Stimulated activated naive CD8-positive, alpha-beta T cell treated with anti-CD3 and anti-CD28 coated beads, Interleukin-15, Interleukin-2, amounts not matched to agents 100 ng/mL and 50 ng/mL, for 24 hours (primary cell): ENCODE data around the gene ZNF225.
"Not testable (repeated sequence)": the region's sequence is repeated elsewhere in the genome, so short reads cannot be mapped to it uniquely, and the experiment has no call there.

Experiments
- H3K27ac Mint-ChIP-seq: one replicate; pipeline ENCODE4 v1.8.0; 2021; ENCODE audit warnings: mild to moderate bottlenecking, mixed read lengths
- H3K27me3 Mint-ChIP-seq: one replicate; pipeline ENCODE4 v1.8.0; 2021; ENCODE audit warnings: mixed read lengths
- H3K36me3 Mint-ChIP-seq: one replicate; pipeline ENCODE4 v1.8.0; 2021; ENCODE audit warnings: low read depth, mixed read lengths
- H3K4me1 Mint-ChIP-seq: one replicate; pipeline ENCODE4 v1.8.0; 2021; ENCODE audit warnings: low read depth, mixed read lengths
- H3K4me3 Mint-ChIP-seq: one replicate; pipeline ENCODE4 v1.8.0; 2021; ENCODE audit warnings: mild to moderate bottlenecking, mixed read lengths
- H3K9me3 Mint-ChIP-seq: one replicate; pipeline ENCODE4 v1.8.0; 2021; ENCODE audit warnings: mixed read lengths

Gene ZNF225

GRCh38 chr19:44121162-44121561 is 8.0 kb downstream of the ZNF225 start:
- H3K4me3 Mint-ChIP-seq, H3K27me3 Mint-ChIP-seq: not testable (repeated sequence)

GRCh38 chr19:44131955-44132354 is 18.8 kb downstream of the ZNF225 start:
- Mint-ChIP-seq H3K9me3 (peaks cover 26% of the 10 kb centered on the region), H3K27me3 (no peaks in the 10 kb centered on the region), H3K27ac (no peak overlapping the region), H3K36me3 (peaks cover 14% of the 10 kb centered on the region), H3K4me1 (no peaks in the 10 kb centered on the region), H3K4me3 (no peak overlapping the region)

More at GRCh38 chr19:44121162-44121561, 8.0 kb downstream of the ZNF225 start:
- H3K4me1 Mint-ChIP-seq, H3K27ac Mint-ChIP-seq: not testable (repeated sequence)
- Mint-ChIP-seq H3K36me3 (peaks cover 92% of the 10 kb centered on the region), H3K9me3 (peaks cover 59% of the 10 kb centered on the region)

- Mint-ChIP-seq H3K27ac (peak within 1 kb of the TSS; percentile 94), H3K9me3 (peaks cover 16% of the 10 kb centered on the region)
Observed at GRCh38 chr19:44141191-44142058, 28.2 kb downstream of the ZNF225 start, which contains the start of gene ZNF234. TSS of gene ZNF234 (plus strand) at chr19:44141554. CDS start at chr19:44144633, 3,079 bp downstream.

GRCh38 chr19:44142059-44142433 is 28.8 kb downstream of the ZNF225 start:
- Mint-ChIP-seq H3K27ac (peak overlapping the region; percentile 94), H3K36me3 (peaks cover 29% of the 10 kb centered on the region), H3K4me1 (peaks cover 26% of the 10 kb centered on the region), H3K27me3 (no peaks in the 10 kb centered on the region), H3K9me3 (peaks cover 16% of the 10 kb centered on the region), H3K4me3 (peak overlapping the region; percentile 92)

More at GRCh38 chr19:44141191-44142058, 28.2 kb downstream of the ZNF225 start, which contains the start of gene ZNF234:
- Mint-ChIP-seq H3K27me3 (no peaks in the 10 kb centered on the region), H3K4me1 (peaks cover 26% of the 10 kb centered on the region), H3K4me3 (peak within 1 kb of the TSS; percentile 92), H3K36me3 (peaks cover 27% of the 10 kb centered on the region)

GRCh38 chr19:44149776-44150175 is 36.6 kb downstream of the ZNF225 start:
- no peak overlapping the region for H3K27ac Mint-ChIP-seq

GRCh38 chr19:44151491-44151890 is 38.3 kb downstream of the ZNF225 start:
- Mint-ChIP-seq H3K27ac (no peak overlapping the region), H3K27me3 (no peaks in the 10 kb centered on the region), H3K4me3 (no peak overlapping the region), H3K4me1 (no peaks in the 10 kb centered on the region), H3K9me3 (peaks cover 39% of the 10 kb centered on the region), H3K36me3 (peaks cover 93% of the 10 kb centered on the region)

More at GRCh38 chr19:44149776-44150175, 36.6 kb downstream of the ZNF225 start:
- Mint-ChIP-seq H3K4me3 (no peak overlapping the region), H3K36me3 (peaks cover 96% of the 10 kb centered on the region), H3K4me1 (no peaks in the 10 kb centered on the region), H3K27me3 (no peaks in the 10 kb centered on the region), H3K9me3 (peaks cover 33% of the 10 kb centered on the region)

- Mint-ChIP-seq H3K9me3 (peaks cover 52% of the 10 kb centered on the region), H3K4me3 (no peak overlapping the region), H3K27me3 (no peaks in the 10 kb centered on the region), H3K27ac (no peak overlapping the region), H3K36me3 (peaks cover 83% of the 10 kb centered on the region), H3K4me1 (no peaks in the 10 kb centered on the region)
Observed at GRCh38 chr19:44156475-44156874, 43.3 kb downstream of the ZNF225 start.

GRCh38 chr19:44163789-44164188 is 50.6 kb downstream of the ZNF225 start:
- Mint-ChIP-seq H3K4me3 (no peak overlapping the region), H3K27ac (no peak overlapping the region), H3K27me3 (no peaks in the 10 kb centered on the region), H3K9me3 (peaks cover 40% of the 10 kb centered on the region), H3K4me1 (peaks cover 42% of the 10 kb centered on the region), H3K36me3 (peaks cover 58% of the 10 kb centered on the region)

- Mint-ChIP-seq H3K4me1 (peaks cover 42% of the 10 kb centered on the region), H3K4me3 (peak overlapping the region; percentile 94), H3K9me3 (peaks cover 43% of the 10 kb centered on the region), H3K27me3 (no peaks in the 10 kb centered on the region), H3K36me3 (peaks cover 59% of the 10 kb centered on the region), H3K27ac (peak overlapping the region; percentile 96)
Observed at GRCh38 chr19:44164327-44164672, 51.1 kb downstream of the ZNF225 start.

GRCh38 chr19:44164673-44165512 is 51.7 kb downstream of the ZNF225 start, which contains the start of gene ZNF226:
TSS of gene ZNF226 (plus strand) at chr19:44165100. CDS start at chr19:44170081, 4,981 bp downstream.
- Mint-ChIP-seq H3K4me3 (peak within 1 kb of the TSS; percentile 94), H3K27me3 (no peaks in the 10 kb centered on the region), H3K36me3 (peaks cover 61% of the 10 kb centered on the region), H3K27ac (peak within 1 kb of the TSS; percentile 96), H3K9me3 (peaks cover 44% of the 10 kb centered on the region), H3K4me1 (peaks cover 42% of the 10 kb centered on the region)

- not testable (repeated sequence) for H3K27ac Mint-ChIP-seq, H3K27me3 Mint-ChIP-seq, H3K4me3 Mint-ChIP-seq
- Mint-ChIP-seq H3K36me3 (peaks cover 89% of the 10 kb centered on the region), H3K9me3 (peaks cover 50% of the 10 kb centered on the region), H3K4me1 (peaks cover 25% of the 10 kb centered on the region)
Observed at GRCh38 chr19:44170660-44171059, 57.5 kb downstream of the ZNF225 start.

- H3K9me3 Mint-ChIP-seq, result peaks cover 70% of the 10 kb centered on the region
- no peak overlapping the region for H3K4me3 Mint-ChIP-seq
- H3K27ac Mint-ChIP-seq, result no peak overlapping the region
Observed at GRCh38 chr19:44176590-44176989, 63.4 kb downstream of the ZNF225 start.

GRCh38 chr19:44180968-44181367 is 67.8 kb downstream of the ZNF225 start:
- Mint-ChIP-seq H3K27ac (no peak overlapping the region), H3K4me1 (no peaks in the 10 kb centered on the region), H3K4me3 (no peak overlapping the region), H3K36me3 (peaks cover 32% of the 10 kb centered on the region), H3K9me3 (peaks cover 79% of the 10 kb centered on the region), H3K27me3 (no peaks in the 10 kb centered on the region)

More at GRCh38 chr19:44176590-44176989, 63.4 kb downstream of the ZNF225 start:
- no peaks in the 10 kb centered on the region for H3K27me3 Mint-ChIP-seq
- peaks cover 71% of the 10 kb centered on the region for H3K36me3 Mint-ChIP-seq
- no peaks in the 10 kb centered on the region for H3K4me1 Mint-ChIP-seq

- no peaks in the 10 kb centered on the region for H3K4me1 Mint-ChIP-seq
- peaks cover 20% of the 10 kb centered on the region for H3K36me3 Mint-ChIP-seq
- no peaks in the 10 kb centered on the region for H3K27me3 Mint-ChIP-seq
- no peak overlapping the region for H3K27ac Mint-ChIP-seq
- H3K9me3 Mint-ChIP-seq, result peaks cover 72% of the 10 kb centered on the region
- H3K4me3 Mint-ChIP-seq, result no peak overlapping the region
Observed at GRCh38 chr19:44182145-44182544, 68.9 kb downstream of the ZNF225 start.
